Activated CD4-positive, alpha-beta memory T cell treated with anti-CD3 and anti-CD28 coated beads, Interleukin-2, amount 10 ng/mL, durations not matched to agents 7 days and 5 days (primary cell): ENCODE measurements around the gene MED15. TPM values are rescaled to one million over a fixed set of nuclear protein-coding genes. Genes with fewer than 3 reads are reported as not detected.

Experiments used
- CTCF ChIA-PET: fragments of 350-600 bp; sonication (Branson Sonifier 250); formaldehyde crosslinking; loops from one replicate; lab custom pipeline; 2021; ENCODE audit warnings: antibody characterized with exemption, inconsistent platforms; lab: Charles Lee
- POLR2A ChIA-PET: fragments of 350-600 bp; sonication (Branson Sonifier 250); formaldehyde crosslinking; loops from one replicate; lab custom pipeline; 2021; ENCODE audit warnings: antibody characterized with exemption; lab: Charles Lee
- DNase-seq: peaks from one replicate; pipeline ENCODE4 v3.0.0-alpha.2; 2020
- H3K27ac Mint-ChIP-seq: one replicate; pipeline ENCODE4 v1.8.0; 2021; ENCODE audit warnings: mild to moderate bottlenecking, mixed read lengths
- H3K27me3 Mint-ChIP-seq: one replicate; pipeline ENCODE4 v1.8.0; 2021; ENCODE audit warnings: mixed read lengths
- H3K36me3 Mint-ChIP-seq: one replicate; pipeline ENCODE4 v1.8.0; 2021; ENCODE audit warnings: low read depth, mixed read lengths
- H3K4me1 Mint-ChIP-seq: one replicate; pipeline ENCODE4 v1.8.0; 2021; ENCODE audit warnings: mixed read lengths
- H3K4me3 Mint-ChIP-seq: one replicate; pipeline ENCODE4 v1.8.0; 2021; ENCODE audit warnings: mild to moderate bottlenecking, mixed read lengths
- H3K9me3 Mint-ChIP-seq: one replicate; pipeline ENCODE4 v1.8.0; 2021; ENCODE audit warnings: mixed read lengths
- total RNA-seq, 2 experiments: library from RNA; stranded (reverse); gene quantifications; one replicate each; pipeline ENCODE4 v1.2.3, GENCODE V29; 2021

The MED15 gene
- total RNA-seq, 2 experiments from 2014 or later: 168 TPM

DNA sequence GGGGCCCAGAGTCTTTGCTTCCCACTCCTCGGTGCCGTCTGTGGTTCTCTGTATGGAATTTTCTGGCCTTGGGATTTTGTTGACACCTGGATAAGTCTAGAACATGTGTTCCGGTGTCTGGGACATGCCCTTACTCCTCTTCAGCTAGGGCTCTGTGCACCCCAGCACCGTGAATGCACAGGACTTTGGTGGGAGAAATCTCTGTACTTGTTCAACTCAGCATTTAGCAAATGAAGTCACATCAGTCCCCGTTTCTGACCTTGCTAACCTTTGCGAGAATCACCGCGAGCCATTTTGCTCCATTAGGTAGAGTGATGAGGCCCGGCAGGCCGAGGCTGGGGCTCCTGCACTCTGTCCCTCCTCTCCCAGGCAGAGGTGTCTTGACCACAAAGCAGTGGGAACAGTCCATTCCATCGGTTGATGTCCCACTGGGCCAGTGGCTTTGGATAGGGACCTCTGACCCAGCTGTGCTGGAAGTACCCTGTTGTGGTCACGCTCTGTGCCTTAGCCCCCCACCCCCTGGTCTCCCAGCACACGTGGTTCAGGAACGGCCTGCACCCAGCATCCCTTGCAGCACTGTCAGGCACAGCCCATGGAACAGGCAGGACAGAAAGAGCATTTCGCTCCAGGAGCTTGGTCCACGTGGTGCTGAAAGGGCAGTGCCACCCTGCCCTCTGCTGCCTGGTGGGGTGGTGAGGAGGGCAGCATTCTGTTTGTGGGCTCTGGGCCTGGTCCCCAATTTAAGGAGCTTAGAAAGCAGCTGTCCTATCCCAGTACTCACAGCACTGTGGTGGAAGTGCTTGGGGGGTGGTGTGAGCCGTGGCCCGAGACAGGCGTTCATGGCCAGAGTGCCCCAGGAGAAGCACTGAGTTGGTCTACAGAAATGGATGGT, 73.4 kb downstream of the MED15 start:
- Mint-ChIP-seq H3K9me3 (no peaks in the 10 kb centered on the region), H3K4me1 (peaks cover 15% of the 10 kb centered on the region), H3K27ac (peak overlapping the region; percentile 10), H3K36me3 (peaks cover 60% of the 10 kb centered on the region), H3K27me3 (no peaks in the 10 kb centered on the region), H3K4me3 (no peak overlapping the region)
- DNase-seq: no peak
- ChIA-PET CTCF (interaction anchor here (1.7 kb wide), 1 partner anchor 17 kb away, joined by 3 read pairs; no protein-coding TSS in a partner anchor), POLR2A (interaction anchor here (1.3 to 2.6 kb wide), 3 partner anchors 11 to 31 kb away, joined by 4 to 12 read pairs (median 5); no protein-coding TSS in a partner anchor)

DNA sequence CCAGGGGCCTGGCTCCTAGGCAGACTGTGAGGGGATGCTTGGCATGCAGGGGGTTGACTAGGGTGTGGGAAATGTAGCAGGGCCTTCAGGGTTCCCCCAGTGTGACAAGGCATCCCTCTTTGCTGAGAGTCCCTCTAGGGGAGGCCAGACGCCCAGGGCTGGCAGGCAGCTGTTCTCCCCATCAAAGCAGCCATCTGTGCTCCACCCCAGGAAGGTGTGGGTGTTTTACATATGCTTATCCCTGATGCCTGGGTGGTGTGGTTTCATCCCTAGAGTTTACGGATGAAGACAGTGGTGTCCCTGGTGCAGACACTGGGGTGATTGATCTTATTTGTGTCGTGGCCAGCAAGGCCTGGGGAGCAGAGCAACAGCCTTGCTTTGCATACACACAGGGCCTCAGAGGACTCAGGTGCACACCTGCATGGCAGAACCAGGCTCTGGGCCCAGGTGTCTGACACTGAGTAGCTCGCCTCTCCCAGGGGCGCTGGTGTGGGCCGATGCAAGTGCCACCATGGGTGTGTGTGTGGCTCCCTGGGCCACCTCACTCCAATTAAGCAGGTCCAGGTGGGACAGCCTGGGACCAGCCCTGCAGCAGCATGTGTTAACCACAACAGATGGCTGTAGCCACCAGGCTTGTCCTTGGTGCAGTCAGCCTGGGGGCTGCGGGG, 74.2 kb downstream of the MED15 start:
- POLR2A ChIA-PET: interaction anchor here (1.3 to 1.5 kb wide), 2 partner anchors 12 to 32 kb away, joined by 4 to 5 read pairs; no protein-coding TSS in a partner anchor

DNA sequence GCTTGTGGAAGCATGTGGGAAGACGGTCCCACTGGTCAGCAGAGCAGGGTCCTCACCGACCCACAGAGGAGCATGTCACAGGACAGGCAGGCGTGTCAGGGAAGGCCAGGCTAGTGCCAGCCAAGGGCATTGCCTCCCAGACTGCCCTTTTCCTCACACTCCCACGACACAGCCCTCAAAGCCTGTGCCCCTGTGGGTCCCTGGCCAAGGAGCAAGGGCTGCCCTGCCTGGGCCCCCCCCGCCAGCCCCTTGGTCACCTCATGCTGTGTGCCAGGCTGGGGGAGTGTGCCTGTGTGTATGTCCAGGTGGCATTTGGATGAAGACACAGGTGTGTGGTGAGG, 74.7 kb downstream of the MED15 start:
- no peak overlapping the region for H3K4me3 Mint-ChIP-seq
- ChIA-PET CTCF (no interaction called here), POLR2A (interaction anchor here (1.3 kb wide), 1 partner anchor 24 kb away, joined by 3 read pairs; no protein-coding TSS in a partner anchor)
- H3K4me1 Mint-ChIP-seq: peaks cover 7% of the 10 kb centered on the region
- no peaks in the 10 kb centered on the region for H3K27me3 Mint-ChIP-seq
- no peak overlapping the region for H3K27ac Mint-ChIP-seq
- no peaks in the 10 kb centered on the region for H3K9me3 Mint-ChIP-seq
- peaks cover 54% of the 10 kb centered on the region for H3K36me3 Mint-ChIP-seq
- DNase-seq: no peak

More for the DNA sequence above, 74.2 kb downstream of the MED15 start:
- no peak overlapping the region for H3K27ac Mint-ChIP-seq
- no peak for DNase-seq
- H3K27me3 Mint-ChIP-seq: no peaks in the 10 kb centered on the region
- no peaks in the 10 kb centered on the region for H3K9me3 Mint-ChIP-seq
- H3K4me1 Mint-ChIP-seq: peaks cover 10% of the 10 kb centered on the region
- CTCF ChIA-PET: interaction anchor here (1.7 kb wide), 1 partner anchor 17 kb away, joined by 3 read pairs; no protein-coding TSS in a partner anchor
- H3K36me3 Mint-ChIP-seq: peaks cover 56% of the 10 kb centered on the region
- H3K4me3 Mint-ChIP-seq: no peak overlapping the region

DNA sequence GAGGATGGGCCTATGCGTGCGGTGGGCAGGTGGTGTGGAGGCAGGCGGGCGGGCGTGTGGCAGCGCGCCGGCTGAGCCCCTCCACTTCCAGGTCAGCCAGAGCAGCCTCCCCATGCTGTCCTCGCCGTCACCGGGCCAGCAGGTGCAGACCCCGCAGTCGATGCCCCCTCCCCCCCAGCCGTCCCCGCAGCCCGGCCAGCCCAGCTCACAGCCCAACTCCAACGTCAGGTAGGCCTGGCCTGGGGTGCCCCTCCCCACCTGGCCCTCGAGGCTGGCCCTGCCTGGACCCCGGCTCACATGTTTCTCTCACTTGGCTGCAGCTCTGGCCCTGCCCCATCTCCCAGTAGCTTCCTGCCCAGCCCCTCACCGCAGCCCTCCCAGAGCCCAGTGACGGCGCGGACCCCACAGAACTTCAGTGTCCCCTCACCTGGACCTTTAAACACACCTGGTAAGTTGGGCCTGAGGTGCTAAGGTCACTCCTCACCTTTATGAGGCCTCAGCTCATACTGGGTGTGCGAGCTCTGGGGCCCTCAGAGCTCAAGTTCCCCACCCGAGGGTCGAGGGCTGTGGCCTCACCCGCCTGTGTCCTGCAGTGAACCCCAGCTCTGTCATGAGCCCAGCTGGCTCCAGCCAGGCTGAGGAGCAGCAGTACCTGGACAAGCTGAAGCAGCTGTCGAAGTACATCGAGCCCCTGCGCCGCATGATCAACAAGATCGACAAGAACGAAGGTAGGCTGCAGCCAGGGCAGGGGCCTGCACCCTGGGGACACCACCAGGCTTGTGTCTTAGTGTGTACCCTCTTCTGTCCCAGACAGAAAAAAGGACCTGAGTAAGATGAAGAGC, 75.3 kb downstream of the MED15 start:
- H3K4me1 Mint-ChIP-seq: peaks cover 3% of the 10 kb centered on the region
- H3K27me3 Mint-ChIP-seq: no peaks in the 10 kb centered on the region
- H3K9me3 Mint-ChIP-seq: no peaks in the 10 kb centered on the region
- H3K36me3 Mint-ChIP-seq: peaks cover 49% of the 10 kb centered on the region
- DNase-seq: no peak
- POLR2A ChIA-PET: interaction anchor here (1.3 kb wide), 1 partner anchor 23 kb away, joined by 3 read pairs; no protein-coding TSS in a partner anchor
- H3K27ac Mint-ChIP-seq: no peak overlapping the region
- H3K4me3 Mint-ChIP-seq: no peak overlapping the region
- CTCF ChIA-PET: no interaction called here

DNA sequence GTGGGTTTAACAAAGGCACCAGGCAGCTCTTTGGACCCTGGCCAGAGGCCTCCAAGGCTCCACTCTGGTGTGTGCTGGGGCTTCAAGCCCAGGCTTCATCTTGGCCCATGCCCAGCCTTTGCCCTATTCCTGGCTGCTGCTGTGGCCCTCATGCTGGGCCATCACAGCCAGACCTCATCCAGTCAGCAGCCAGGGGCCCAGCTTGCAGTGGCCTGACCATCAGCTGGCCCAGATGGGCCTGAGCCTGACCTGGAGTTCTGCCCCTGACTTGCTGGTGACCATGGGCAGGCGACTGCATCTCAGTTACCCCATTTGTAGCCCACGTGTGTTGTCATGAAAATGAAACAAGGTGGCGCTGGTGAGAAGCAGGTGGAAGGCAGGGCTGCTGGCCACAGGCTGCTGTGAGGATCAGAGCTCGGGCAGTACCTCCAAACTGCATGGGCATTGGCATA, 76.1 kb downstream of the MED15 start:
- POLR2A ChIA-PET: interaction anchor here (1.3 kb wide), 1 partner anchor 22 kb away, joined by 3 read pairs; no protein-coding TSS in a partner anchor
- Mint-ChIP-seq H3K27me3 (no peaks in the 10 kb centered on the region), H3K4me3 (no peak overlapping the region), H3K27ac (no peak overlapping the region), H3K9me3 (no peaks in the 10 kb centered on the region), H3K4me1 (peaks cover 3% of the 10 kb centered on the region), H3K36me3 (peaks cover 42% of the 10 kb centered on the region)
- CTCF ChIA-PET: interaction anchor here (0.6 to 0.7 kb wide), 2 partner anchors 11 to 165 kb away, joined by 3 to 6 read pairs; no protein-coding TSS in a partner anchor
- no peak for DNase-seq

DNA sequence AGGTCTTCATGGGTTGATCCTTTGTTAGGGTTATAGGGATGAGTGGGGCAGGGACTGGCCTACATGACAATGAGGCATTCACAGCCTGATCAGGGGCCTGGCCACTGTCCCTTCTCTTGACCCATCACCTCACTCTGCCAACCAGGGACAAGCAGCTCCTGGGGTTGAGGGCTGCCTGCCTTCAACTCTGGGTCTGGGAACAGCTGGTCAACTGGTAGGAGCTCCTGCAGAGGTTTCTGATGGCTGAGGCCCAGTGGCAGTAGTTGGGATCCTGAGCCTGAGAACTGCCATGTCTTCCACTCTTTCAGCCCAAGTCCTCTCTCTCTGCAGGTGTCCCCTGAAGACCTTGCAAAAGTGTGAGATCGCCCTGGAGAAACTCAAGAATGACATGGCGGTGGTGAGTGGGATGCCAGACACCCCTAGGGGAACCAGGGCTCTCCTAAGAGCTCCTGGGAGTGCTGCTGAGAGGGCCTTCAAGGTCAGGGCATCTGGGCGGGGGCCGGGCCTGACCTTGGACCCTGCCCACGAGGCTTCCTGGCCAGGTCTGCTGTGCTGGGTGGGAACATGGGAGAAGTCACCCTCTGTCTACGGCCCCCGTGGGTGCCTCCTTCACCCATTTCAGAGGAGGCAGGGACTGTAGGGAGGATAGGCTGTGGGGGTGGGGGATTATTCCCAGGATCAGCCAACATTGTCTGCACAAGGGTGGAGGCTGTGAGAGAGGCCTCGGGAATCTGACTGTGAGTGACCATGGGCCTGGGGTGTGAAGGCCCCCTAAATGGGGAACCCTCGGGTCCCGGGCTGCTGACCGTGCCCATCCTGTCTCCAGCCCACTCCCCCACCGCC, 76.8 kb downstream of the MED15 start:
- H3K27ac Mint-ChIP-seq: no peak overlapping the region
- POLR2A ChIA-PET: no interaction called here
- H3K4me3 Mint-ChIP-seq: no peak overlapping the region
- CTCF ChIA-PET: interaction anchor here (0.6 to 0.7 kb wide), 2 partner anchors 12 to 166 kb away, joined by 3 to 6 read pairs; no protein-coding TSS in a partner anchor
- H3K36me3 Mint-ChIP-seq: peaks cover 35% of the 10 kb centered on the region
- no peaks in the 10 kb centered on the region for H3K9me3 Mint-ChIP-seq
- H3K4me1 Mint-ChIP-seq: peaks cover 3% of the 10 kb centered on the region
- H3K27me3 Mint-ChIP-seq: no peaks in the 10 kb centered on the region
- no peak for DNase-seq

DNA sequence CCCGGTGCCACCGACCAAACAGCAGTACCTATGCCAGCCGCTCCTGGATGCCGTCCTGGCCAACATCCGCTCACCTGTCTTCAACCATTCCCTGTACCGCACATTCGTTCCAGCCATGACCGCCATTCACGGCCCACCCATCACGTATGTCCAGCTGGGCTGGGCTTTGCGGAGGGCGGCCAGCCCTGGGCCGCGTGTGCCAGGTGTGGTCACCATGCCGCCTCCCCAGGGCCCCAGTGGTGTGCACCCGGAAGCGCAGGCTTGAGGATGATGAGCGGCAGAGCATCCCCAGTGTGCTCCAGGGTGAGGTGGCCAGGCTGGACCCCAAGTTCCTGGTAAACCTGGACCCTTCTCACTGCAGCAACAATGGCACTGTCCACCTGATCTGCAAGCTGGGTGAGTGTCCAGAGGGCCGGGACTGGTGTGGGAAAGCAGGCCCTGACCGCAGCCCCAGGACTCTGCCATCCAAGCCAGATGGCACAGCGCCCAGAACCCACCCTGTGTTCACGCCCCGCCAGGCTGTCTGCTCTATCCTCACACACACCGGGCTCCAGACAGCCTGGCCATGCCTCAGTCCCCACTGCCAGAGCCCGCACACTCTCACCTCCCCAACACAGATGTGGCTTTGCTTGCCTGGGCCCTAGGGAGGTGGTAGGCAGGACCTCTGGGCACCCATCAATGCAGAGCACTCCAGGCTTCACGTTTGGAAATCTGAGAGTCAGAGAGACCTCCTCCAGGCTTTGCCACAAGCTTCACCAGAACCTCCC, 77.6 kb downstream of the MED15 start:
- DNase-seq: no peak
- ChIA-PET CTCF (no interaction called here), POLR2A (no interaction called here)
- Mint-ChIP-seq H3K27me3 (no peaks in the 10 kb centered on the region), H3K36me3 (peaks cover 31% of the 10 kb centered on the region), H3K4me3 (no peak overlapping the region), H3K9me3 (no peaks in the 10 kb centered on the region), H3K4me1 (no peaks in the 10 kb centered on the region), H3K27ac (no peak overlapping the region)

DNA sequence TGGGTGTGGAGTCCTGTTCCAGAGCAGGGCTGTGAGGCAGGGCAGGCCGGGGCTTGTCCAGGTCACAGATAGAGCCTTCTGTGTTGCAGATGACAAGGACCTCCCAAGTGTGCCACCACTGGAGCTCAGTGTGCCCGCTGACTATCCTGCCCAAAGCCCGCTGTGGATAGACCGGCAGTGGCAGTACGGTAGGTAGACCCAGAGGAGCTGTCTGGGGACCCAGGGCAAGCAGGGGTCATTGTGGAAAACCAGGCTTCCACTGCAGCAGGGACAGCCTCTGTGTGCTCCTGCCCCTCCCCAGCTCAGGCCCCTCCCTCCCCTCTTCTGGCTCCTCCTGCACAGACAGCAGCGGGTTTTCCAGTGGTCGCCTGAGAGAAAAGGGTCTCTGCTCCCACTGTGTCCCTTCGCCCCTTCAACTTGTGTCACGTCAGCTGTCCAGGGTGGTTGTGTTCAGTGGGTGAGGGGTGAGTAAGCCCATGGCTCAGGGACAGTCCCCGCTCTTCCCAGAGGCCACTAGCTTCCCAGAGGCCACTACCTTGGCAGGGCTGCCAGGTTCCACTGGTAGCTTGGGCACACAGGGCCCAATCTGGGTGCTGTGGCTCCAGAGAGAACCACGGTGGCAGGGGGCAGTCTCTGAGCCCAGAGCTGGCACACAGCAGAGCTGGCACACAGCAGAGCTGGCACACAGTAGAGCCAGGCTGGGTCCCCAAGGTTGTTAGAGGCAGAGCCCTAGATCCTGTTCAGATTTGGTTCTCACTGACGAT, 78.4 kb downstream of the MED15 start:
- H3K27ac Mint-ChIP-seq: no peak overlapping the region
- H3K4me1 Mint-ChIP-seq: no peaks in the 10 kb centered on the region
- ChIA-PET POLR2A (no interaction called here), CTCF (interaction anchor here (0.6 kb wide), 1 partner anchor 22 kb away, joined by 3 read pairs; no protein-coding TSS in a partner anchor)
- no peaks in the 10 kb centered on the region for H3K27me3 Mint-ChIP-seq
- H3K9me3 Mint-ChIP-seq: no peaks in the 10 kb centered on the region
- no peak overlapping the region for H3K4me3 Mint-ChIP-seq
- peaks cover 24% of the 10 kb centered on the region for H3K36me3 Mint-ChIP-seq
- no peak for DNase-seq

DNA sequence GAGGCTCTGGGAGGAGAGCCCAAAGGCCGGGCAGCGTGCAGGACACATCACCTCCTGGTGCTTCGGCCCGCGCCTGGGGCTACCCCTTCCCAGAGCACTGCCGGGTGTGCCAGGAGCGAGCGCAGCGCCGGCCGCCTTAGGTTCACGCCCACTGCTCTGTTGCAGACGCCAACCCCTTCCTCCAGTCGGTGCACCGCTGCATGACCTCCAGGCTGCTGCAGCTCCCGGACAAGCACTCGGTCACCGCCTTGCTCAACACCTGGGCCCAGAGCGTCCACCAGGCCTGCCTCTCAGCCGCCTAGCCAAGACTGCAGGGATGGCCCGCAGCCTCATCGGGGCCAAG, 79.0 kb downstream of the MED15 start:
- POLR2A ChIA-PET: no interaction called here
- Mint-ChIP-seq H3K27me3 (no peaks in the 10 kb centered on the region), H3K9me3 (no peaks in the 10 kb centered on the region), H3K4me3 (no peak overlapping the region), H3K27ac (no peak overlapping the region), H3K4me1 (no peaks in the 10 kb centered on the region), H3K36me3 (peaks cover 21% of the 10 kb centered on the region)
- no peak for DNase-seq
- CTCF ChIA-PET: no interaction called here

DNA sequence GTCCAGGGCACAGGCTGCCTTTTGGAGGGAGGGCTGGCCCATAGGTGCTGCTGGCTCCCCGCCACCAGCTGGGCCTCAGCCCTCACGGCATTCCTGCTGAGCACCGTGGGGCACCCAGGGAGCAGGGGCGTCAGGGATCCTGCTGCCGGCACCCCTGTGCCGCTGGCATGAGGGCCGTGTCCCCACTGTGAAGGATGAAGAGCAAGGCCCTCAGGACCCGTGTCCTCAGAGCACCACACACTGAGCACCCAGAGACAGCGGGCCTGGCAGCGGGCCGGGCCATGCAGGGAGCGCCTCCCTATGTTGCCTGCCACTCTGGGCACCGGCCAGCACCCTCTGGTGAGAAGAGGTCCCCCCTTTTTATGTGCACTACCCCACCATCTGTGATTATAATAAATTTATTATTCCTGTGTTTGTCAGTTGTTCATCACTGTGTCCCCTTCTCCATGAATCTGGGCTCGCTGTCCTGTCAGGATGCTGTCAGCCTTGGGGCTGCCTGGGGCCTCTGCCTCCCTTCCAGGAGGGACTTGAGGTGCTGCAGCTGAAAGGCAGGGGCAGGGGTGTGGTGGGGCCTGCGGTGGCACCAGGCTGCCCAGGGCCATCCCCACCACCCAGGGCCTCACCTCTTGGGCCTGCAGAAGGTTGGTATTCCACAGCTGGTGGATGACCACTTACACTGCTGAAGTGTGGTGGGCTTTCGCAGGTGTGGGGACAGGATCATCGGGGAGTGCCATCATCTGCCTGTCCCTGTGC, 80.0 kb downstream of the MED15 start:
- no peak for DNase-seq
- Mint-ChIP-seq H3K9me3 (no peaks in the 10 kb centered on the region), H3K27me3 (no peaks in the 10 kb centered on the region), H3K4me1 (no peaks in the 10 kb centered on the region), H3K36me3 (peaks cover 18% of the 10 kb centered on the region), H3K27ac (no peak overlapping the region), H3K4me3 (no peak overlapping the region)
- ChIA-PET POLR2A (no interaction called here), CTCF (no interaction called here)
